Right lobe of liver (tissue), 4 donors: ENCODE results near the gene AGT.

Experiments
- POLR2A ChIP-seq: fragments of 450-650 bp; IDR thresholded peaks from one replicate; pipeline ENCODE4 v1.6.1; 2017; ENCODE audit warnings: antibody characterized with exemption, mild to moderate bottlenecking
- TF ChIP-seq, protein P1 (sequence below), 4 donors: fragments of 200-600 bp in 3 of 4; fragments of 450-650 bp in 1 of 4; IDR thresholded peaks; one replicate each; pipeline versions ENCODE4 v1.5.1 to v1.8.0; 2016 to 2022; ENCODE audit warnings: antibody characterized with exemption in 4 of 4, mild to moderate bottlenecking in 2 of 4
- donor health status: DM: no; HTN: no; CAD: no.
- donor health status: DM: no; HTN: no; CAD: no.
- donor health status: DM: no; HTN: yes; CAD: no.

- no peak for TF ChIP-seq POLR2A
- TF ChIP-seq, protein P1, sequence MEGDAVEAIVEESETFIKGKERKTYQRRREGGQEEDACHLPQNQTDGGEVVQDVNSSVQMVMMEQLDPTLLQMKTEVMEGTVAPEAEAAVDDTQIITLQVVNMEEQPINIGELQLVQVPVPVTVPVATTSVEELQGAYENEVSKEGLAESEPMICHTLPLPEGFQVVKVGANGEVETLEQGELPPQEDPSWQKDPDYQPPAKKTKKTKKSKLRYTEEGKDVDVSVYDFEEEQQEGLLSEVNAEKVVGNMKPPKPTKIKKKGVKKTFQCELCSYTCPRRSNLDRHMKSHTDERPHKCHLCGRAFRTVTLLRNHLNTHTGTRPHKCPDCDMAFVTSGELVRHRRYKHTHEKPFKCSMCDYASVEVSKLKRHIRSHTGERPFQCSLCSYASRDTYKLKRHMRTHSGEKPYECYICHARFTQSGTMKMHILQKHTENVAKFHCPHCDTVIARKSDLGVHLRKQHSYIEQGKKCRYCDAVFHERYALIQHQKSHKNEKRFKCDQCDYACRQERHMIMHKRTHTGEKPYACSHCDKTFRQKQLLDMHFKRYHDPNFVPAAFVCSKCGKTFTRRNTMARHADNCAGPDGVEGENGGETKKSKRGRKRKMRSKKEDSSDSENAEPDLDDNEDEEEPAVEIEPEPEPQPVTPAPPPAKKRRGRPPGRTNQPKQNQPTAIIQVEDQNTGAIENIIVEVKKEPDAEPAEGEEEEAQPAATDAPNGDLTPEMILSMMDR (IDR thresholded peaks at IDR 0.05) = no peak
These were observed 39.8 kb upstream of the AGT start for GRCh38 chr1:230753586-230754251.
